Activated CD8-positive, alpha-beta memory T cell treated with anti-CD3 and anti-CD28 coated beads, Interleukin-2, amount 50 U/mL, for 48 hours (primary cell): ENCODE measurements around the gene NDUFS7.

Source experiments
- DNase-seq: peaks from one replicate; pipeline ENCODE4 v3.0.0-alpha.2; 2020

NDUFS7 gene

DNA sequence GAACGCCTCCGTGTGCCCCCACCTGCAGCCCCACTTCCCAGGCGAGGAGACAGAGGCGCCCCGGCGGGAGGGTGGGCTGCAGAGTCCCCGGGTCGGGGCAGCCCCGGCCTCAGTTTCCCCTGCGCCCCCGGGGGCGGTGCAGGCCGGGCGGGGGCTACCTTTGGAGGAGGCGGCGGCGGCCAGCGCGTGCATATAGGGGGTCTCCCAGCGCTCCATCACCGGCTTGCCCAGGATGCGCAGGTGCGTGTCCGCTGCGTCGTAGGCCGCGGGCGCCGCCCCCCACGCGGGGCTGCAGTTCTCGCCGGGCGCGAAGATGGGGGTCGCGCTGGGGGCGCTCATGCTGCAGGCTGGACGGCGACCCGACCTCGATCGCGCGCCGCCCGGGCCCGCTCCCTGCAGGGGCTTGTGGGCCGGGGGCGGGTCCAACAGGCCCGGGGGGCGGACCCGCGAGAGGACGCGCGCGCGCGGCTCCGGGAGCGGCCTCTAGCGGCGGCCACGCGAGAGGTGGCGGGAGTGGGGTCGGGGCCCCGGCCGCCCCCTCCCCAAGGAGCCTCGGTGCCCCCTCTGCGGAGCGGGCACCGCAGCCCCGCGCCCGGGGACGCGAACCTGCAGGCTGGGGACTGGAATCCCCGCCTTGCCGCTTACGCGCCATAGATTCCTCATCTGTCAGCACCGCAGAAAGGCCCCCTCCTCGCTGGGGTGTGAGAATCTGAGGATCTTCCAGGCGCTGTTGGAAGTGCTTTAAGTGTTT, 17.6 kb downstream of the NDUFS7 start, which contains the start of gene GAMT:
GAMT (minus strand) TSS at position 405 of the 751 bp plus-strand sequence; CDS start at position 339, 66 bp downstream.
- peak; percentile 79 for DNase-seq

DNA sequence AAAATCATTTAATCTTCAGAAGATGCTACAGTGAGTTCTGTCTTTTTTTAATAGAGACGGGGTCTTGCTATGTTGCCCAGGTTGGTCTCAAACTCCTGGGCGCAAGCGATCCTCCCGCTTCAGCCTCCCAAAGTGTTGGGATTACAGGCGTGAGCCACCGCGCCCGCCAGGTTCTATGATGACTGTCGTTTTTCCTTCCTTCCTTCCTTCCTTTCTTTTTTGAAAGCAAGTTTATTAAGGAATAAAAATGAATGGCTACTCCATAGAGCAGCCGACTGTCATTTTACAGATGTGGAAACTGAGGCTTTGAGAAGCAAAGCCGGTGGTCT, 18.1 kb downstream of the NDUFS7 start:
- DNase-seq: no peak

DNA sequence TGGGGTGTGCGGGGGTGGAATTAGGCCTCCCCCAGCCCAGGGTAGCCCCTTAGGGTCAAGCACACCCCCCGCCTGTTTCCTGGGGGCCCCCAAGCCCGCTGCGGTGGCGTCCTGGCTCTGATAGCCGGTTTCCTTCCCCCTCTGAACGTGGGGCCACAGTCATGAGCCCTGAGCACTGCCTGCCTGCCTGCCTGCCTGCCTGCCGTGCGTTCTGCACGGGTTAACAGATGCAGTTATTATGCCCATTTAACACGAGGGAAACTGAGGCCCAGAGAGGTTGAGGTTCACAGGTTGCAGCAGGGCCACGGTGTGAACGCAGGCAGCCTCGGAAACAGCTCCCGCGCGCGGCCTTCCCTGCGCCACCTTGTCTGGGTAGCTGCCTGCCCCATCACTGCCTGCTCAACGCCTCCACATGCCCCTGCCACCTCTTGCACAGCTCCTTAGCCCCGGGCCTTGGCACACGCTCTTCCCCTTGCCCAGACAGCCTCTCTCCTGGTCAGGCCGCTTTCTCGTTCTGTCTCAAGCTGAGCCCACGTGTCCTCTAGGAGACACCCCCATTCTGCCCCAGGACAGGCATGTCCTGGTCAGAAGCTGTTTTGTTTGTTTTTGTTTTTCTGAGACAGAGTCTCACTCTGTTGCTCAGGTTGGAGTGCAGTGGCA, 18.8 kb downstream of the NDUFS7 start:
- no peak for DNase-seq

DNA sequence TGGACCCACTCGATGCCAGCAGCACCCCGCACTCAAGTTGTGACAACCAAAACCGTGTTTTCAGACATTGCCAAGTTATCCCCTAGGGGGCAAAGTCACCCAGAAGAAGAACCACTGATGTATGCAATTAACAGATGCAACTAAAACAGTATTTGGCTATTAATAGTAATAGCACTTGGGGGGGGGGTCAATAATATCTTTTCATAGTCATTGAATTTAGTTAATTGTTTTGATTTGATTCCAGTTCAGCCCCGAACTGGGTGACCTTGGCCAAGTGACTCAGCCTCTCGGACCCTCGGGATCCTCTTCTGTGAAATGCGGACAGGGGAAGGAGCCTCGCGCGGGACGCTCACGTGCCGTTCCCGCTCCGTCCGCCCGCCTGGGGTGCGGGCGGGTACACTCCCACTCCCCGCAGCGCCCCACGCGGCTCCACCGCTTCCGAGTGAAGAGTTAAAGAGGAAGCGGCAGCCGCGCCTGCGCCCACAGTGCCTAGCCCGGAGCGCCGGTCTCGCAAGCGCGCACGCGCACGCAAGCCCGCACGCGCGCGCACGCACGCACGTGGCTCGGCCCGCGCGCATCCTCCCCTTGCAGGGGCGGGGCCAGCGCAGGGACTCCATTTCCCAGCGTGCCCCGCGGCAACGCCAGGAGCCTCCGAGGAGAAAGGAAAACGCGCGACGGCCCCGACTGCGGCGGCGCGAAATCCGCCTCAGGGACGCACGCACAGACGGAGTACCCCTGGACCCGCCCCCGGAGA, 23.2 kb downstream of the NDUFS7 start:
- peak; percentile 99 for DNase-seq

DNA sequence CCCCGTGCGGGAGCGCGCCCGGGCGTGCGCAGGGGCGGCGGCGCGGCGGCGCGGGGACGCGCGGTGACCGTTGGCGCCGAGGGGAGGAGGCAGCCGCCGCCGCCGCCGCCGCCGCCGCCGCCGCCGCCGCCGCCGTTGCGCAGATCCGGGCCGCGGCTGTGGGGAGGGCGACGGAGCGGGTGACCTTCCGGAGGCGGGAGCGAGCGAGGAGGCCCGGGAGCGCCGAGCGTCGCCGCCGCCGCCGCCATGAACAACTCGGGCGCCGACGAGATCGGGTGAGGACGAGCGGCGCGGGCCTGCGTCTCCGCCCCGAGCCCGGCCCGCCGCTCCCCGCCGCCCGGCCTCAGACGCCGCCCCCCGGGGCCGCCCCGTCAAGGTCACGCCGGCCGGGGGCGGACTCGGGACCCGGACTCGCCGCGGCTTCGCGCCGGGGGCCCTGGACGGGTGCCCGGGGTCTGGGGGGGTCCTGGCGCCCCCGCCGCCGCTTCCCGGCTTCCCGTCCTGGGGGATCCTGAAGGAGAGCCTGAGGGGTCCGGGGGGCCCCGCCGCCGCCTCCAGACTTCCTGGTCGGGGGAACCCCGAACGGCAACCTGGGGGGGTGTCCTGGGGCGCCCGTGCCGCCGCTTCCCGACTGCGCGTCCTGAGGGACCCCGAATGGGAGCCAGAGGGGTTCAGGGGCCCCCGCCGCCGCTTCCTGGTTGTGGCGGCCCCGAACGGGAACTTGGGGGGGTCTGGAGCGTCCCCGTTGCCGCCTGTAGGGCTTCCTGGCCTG, 24.0 kb downstream of the NDUFS7 start, which contains the start of gene DAZAP1:
DAZAP1 (plus strand) TSS at position 59 of the 772 bp plus-strand sequence; CDS start at position 247, 188 bp downstream.
- DNase-seq: peak; percentile 79

DNA sequence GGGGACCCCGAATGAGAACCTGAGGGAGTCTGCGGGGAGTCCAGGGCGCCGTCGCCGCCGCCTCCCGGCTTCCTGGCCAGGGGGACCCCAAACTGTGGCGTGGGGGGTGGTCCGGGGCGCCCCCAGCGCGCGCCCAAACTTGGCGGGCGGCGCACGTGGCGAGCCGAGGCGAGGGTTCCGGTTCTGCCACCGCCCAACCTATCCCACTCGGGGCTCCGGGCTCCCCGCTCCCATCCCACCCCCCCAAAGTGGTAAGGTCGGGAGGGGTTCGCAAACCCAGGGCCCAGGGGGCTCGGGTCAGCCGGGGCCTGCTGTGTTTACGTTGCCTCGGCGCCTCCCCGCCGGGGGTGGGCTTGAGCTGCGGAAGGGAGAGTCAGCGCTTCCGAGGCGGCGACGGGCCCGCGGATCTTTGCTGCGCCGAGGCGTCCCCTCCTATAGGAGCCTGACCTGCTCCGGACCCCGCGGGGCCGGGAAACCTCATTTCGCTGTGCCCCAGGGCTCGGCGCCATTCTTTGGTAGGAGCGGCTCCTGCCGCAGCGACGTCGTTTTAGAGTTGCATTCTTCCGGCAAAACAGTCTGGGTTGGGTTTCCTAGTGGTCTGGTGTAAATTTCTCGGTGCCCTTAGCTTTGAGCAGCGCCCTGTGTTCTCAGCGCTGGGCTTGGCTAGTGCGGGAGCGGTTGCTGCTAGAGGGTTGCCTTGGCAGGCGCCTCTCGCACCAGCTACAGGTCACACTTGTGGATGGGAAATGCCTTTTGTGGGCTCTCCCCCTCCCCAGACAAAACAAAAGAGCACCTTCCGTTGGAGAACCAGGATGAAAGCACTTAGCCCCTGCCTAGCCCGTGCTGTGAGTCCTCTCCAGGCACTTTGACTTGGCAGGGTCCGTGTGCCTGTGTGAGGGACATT, 24.8 kb downstream of the NDUFS7 start:
- peak; percentile 82 for DNase-seq

DNA sequence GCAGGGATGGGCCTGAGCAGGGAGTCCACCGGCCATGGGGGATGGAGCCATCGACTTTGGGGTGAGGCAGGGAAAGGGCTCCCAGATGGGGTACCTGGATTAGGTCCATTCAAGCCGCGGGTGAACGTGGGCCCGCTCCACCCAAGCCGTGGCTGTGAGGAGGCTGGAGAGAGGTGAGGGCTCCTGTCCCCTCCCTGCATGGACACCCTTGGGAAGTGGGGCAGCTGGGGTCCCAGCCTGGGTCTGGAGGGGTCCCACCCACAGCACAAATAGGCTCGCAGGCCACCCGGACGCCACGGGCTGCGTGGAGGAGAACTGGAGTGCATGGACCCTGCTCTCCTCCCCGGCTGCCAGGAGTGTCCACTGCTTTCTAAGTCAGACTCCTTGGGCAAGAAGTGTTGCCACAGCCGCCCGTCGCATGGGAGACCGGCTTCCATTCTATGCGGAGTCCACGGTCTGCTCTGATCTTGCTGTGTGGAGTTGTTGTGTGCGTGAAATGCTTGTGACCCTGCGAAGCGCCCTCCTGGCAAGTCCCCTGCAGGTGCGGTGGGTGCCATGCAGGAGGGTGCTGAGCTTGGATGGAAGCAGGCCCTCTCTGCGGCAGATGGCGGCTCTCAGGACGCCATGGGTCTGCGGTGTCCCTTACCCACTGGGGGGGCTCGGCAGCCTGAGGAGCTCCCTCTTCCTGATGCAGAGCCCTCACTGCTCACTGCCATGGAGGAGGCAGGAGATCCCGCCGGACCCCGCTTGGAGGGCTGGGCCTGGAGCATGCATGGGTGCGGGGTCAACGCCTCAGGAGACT, 25.7 kb downstream of the NDUFS7 start:
- no peak for DNase-seq

DNA sequence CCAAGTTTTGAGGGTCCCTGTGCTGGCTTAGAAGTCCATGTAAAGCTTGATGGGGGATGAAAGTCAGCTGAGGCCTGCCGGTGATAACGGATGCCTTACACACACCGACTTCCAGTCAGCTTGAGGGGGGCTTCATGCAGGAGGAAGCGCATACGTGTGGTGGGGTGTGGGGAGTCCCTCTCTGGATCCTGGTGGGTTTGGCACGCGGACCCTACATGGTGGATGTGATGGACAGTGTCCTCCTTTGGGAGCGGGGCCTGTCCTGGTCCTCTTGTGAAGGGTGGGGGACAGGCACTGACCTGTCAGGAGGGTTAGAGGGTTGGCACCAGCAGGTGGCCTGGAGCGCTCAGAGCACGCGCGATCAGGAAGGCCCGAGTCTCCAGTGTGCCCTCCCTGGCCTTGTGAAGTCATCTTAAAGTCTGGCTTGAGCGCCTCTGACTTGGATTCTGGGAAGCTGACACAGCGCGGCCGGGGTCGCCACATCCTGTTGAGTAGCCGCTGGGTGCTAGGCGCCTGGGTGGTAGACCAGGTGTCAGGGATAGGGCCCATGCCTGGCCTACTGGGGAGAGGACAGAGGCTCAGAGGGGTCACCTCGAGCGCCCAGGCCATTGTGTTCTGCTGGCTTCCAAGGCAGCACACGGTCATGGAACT, 26.6 kb downstream of the NDUFS7 start:
- DNase-seq: peak; percentile 71

DNA sequence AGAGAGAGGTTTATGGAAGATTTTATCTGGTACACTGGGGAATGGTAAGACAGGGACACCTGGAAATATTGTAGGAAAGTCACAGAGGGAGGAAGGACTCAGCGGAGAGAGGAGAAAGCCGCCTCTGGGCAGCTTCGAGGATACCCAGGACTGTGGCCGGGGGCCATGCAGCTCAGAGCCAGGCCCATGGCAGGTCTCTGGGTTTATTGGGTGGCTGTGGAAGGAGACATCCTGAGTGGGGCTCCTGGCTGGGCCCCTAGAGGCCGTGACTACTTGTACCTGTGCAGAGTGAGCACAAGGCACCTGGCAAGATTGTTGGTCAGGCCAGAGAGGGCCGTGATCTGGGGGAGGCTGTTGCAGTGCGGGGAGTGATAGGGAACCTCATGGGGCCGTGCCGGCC, 27.1 kb downstream of the NDUFS7 start:
- no peak for DNase-seq

DNA sequence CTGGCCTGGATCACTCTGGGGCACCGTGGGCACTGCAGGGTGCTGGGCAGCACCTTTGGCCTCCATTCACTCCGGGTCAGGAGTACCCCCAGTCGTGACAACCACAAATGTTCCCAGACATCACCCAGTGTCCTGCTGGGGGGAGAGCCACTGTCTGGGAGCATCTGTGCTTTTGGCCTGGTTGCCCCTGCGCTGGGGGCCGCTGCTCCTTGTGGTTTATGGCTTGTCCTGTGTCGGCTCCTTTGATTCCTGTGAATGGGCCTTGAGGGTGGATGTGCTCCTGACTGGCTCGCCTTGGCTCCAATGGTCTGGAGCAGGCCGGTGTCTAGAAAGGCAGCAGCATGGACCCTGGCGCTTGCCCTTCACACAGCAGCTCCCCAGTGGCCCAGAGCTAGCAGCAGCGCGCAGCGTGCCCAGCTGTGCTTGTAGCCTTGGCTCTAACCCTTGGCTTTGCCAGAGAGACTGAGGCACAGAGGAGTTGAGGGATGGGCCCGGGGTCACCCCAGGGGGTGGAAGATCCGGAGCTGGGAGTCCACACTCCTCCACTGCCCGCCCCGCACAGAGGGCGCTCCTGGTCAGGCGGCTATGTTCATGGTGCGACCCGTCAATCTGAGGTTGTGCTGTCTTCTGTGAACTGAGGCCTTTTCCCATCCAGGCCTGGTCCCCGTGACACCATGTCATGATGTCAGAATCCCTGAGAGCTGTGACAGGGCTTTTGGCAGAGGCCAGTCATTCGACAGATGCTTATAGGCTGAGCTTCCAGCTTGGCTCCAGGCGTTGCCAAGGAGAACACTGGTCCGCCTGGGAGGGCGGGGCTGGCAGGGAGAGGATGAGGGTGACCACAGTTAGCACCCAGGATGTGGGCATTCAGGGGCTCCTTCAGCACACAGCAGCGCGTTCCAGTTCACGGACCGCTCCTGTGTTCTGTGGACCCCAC, 27.8 kb downstream of the NDUFS7 start:
- DNase-seq: no peak

DNA sequence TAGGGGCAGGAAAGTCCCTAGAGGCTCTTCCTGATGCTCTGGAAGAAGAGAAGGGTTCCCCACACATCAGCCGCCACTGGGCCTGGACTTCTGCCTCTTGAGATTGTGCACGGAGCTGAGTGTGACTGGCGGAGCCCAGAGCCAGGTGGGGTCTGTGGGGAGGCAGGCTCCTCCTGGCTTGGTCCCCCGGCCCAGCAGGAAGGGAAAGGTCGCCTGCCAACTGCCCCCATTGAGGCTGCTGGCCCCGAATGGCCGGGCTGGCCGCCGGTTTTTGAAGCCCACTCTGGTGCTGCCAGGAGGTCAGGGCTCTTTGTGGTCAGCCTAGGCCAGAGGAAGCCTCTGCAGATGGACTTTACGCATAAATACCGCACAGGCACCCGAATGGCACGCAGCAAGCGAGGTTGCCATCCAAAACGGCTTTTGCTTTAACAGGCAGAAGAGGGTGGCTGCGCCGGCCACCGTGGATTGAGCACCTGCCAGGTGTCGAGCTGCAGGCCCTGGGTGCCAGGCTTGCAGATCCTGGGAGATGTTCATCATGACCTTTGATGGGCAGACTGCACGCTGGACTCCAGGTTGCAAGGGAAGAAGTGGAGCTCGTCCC, 28.7 kb downstream of the NDUFS7 start:
- DNase-seq: no peak

DNA sequence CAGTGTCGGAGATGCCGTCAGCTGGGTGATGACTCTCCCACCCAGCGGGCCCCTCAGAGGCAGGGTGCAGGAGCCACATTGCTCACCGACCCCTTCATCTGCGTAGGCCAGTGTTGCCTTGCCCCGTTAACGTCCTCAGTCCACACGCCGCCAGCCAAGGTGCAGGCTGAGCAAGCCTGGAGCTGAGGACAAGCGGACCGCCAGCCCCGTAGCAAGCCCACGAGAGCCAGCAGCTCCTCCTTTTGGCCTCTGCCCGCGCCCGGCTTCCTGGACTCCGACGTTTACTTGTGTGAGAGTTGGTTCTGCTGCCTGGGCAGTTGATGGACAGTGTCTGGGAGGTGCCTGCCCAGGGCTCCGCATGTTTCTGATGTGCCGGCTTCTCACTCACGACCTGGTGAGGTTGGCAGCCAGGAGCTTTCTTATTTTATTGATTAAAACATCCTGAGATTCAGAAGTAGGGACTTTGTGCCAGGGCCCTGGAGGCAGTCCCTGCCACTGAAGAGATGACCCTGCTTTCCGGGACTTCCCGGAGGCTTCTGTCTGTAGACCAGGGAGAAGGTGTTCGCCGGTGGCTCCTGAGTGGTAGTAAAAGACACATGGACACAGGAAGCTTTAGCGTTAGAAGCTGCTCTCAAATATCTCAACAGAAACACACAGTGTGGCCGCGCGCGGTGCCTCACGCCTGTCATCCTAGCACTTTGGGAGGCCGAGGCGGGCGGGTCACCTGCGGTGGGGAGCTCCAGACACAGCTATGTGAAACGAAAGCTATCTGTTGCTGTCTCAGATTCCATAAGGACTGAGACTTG, 29.5 kb downstream of the NDUFS7 start:
- no peak for DNase-seq

DNA sequence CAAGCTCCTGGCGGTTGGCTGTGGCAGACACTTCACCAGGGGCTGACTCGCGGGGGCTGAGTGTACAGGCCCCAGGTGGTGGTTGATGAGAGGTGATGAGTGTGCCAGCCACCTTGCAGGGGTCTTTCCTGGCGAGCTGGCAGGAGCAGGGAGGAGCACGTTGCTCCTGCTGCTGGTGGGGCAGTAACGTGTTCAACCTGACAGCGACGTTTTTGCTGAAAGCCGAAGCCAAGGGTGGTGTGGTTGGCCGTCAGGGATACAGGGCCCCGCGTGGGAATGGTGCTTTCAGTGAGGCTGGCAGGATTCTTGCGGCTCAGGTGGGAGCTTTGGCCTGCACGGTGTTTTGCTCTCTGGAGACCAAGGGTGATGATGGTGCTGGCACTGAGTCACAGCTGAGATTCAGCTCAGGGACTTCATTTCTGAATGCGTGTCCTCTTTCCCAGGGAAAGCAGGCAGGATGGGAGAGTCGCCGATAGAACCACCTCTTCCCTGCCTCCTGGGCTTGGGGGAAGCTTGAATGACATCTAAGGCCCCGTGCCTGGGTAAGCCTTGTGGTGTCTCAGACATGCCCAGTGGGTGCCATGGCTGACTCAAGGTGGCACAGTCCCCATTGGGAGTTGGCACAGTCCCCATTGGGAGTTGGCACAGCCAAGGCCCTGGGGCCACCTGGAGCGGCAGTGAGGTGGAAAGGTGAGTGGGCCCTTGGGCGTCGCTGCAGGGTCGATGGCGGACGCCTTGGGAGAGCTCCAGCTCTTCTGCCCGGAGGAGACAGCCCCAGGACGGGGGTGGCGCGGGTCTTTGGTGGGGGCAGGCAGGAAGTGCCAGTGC, 32.5 kb downstream of the NDUFS7 start:
- no peak for DNase-seq

DNA sequence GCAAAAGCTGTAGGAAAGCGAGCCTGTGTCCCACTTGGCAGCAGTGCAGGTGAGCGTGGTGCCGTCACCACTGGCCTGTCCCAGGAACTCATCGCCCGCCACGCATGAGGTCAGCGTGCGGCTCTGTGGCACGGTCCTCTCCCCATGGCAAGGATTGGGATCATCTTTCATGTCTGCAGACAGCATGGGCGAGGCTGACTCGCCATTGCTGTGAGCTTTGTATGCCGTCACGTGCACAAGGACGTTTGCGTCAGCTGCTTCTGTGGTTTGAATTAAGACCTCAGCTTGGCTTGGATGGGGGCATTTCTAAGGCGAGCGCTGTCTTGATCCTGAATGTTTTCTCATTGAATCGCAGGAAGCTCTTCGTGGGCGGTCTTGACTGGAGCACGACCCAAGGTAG, 33.4 kb downstream of the NDUFS7 start:
- DNase-seq: no peak

DNA sequence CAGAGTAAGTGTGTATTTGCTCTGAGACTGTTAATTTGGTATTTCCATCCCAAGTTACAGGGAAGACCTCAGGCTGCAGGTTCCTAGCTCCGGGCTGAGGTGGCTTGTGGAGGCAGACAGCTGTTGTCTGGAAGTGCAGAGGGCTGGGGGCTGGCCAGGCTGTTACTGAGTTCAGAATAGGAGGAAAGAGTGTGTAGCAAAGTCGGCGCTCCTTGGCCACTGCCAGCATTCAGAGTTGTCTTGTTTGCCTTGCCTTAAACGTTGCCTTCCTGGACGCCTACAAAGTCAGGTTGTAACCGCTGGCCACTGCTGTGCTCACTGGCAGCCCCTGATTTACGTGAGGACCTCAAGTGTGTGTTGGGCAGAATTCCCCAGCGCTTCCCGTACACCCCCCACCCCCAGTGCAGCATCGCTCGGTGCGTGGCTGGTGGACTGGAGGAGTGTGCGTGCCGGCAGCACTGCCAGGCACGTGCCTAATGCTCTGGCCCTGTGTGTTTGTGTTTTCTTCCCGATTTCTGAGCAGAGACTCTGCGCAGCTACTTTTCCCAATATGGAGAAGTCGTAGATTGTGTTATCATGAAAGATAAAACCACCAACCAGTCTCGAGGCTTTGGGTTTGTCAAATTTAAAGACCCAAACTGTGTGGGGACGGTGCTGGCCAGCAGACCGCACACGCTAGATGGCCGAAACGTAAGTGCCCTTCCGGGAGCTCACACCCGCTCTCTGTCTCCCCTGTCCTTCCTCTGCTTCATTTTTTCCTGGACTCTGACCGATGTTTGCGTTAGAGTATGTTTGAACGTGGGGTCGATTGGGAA, 34.2 kb downstream of the NDUFS7 start:
- DNase-seq: no peak

DNA sequence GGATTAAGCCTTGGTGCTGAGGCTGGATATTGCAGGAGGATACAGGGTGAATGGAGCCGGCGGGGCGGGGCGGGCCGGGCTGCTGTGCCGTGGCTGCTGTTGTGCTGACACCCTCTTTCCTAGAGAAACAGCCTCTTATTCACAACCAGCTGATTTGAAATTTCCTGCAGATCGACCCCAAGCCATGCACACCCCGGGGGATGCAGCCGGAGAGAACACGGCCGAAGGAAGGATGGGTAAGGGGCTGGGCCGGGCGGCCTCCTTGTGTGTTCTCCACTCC, 34.7 kb downstream of the NDUFS7 start:
- DNase-seq: no peak
